Tibial nerve (tissue), 4 donors: ENCODE results near the gene NT5C. TPM values are rescaled to one million over a fixed set of nuclear protein-coding genes. Genes with fewer than 3 reads are reported as not detected.

Experiments
- DNase-seq, 2 donors: peaks; one replicate each; pipeline ENCODE4 v3.0.0-alpha.2; 2019; ENCODE audit warnings: low spot score in 2 of 2
- H3K27ac ChIP-seq, 4 donors: fragments of 200-600 bp; sonication (generic) in 3 of 4; one replicate each; pipeline ENCODE4 v1.5.1; 2017 to 2019; ENCODE audit warnings: mild to moderate bottlenecking in 1 of 4
- H3K27me3 ChIP-seq, 2 donors: fragments of 200-600 bp; sonication (generic) in 1 of 2; one replicate each; pipeline versions ENCODE4 v1.5.1 to v1.6.0; 2017 to 2019
- H3K36me3 ChIP-seq, 3 donors: fragments of 200-600 bp; sonication (generic); one replicate each; pipeline ENCODE4 v1.5.1; 2018 to 2019
- H3K4me1 ChIP-seq, 4 donors: fragments of 200-600 bp; sonication (generic) in 3 of 4; one replicate each; pipeline ENCODE4 v1.5.1; 2017 to 2019
- H3K4me3 ChIP-seq, 4 donors: fragments of 200-600 bp; sonication (generic) in 3 of 4; one replicate each; pipeline ENCODE4 v1.5.1; 2017 to 2019; ENCODE audit warnings: mild to moderate bottlenecking in 1 of 4, moderate library complexity in 1 of 4
- H3K9me3 ChIP-seq, 4 donors: fragments of 200-600 bp; sonication (generic) in 3 of 4; one replicate each; pipeline ENCODE4 v1.5.1; 2017 to 2019
- EP300 ChIP-seq, 2 donors: sonication (generic); formaldehyde crosslinking; IDR thresholded peaks; one replicate each; pipeline ENCODE4 v1.6.1; 2017; ENCODE audit warnings: antibody characterized with exemption in 2 of 2, mild to moderate bottlenecking in 1 of 2
- POLR2A ChIP-seq, 2 donors: fragments of 450-650 bp; IDR thresholded peaks; one replicate each; pipeline ENCODE4 v1.6.1; 2017; ENCODE audit warnings: antibody characterized with exemption in 2 of 2, mild to moderate bottlenecking in 2 of 2, moderate library complexity in 2 of 2
- WGBS, 2 donors: methylation state at CpG; one replicate each; pipeline ENCODE4 v1.1.5; 2018; 5-methylcytosine and 5-hydroxymethylcytosine counted together
- total RNA-seq, 4 donors: library from RNA; depleted of rRNA; stranded (reverse); fragments of >200 nt; gene quantifications; one replicate each; pipeline ENCODE4 v1.1.0, GENCODE V29; 2016
- TF ChIP-seq, protein P1 (sequence below), 5 experiments: fragments of 200-600 bp in 3 of 5; fragments of 450-650 bp in 2 of 5; sonication (generic) in 3 of 5; IDR thresholded peaks; one replicate each; pipeline ENCODE4 v1.5.1; 2016 to 2019; ENCODE audit warnings: antibody characterized with exemption in 5 of 5, mild to moderate bottlenecking in 3 of 5, moderate library complexity in 2 of 5

Gene NT5C
- 100 to 1,000 TPM; 137 to 194 (median 166) TPM for total RNA-seq

DNA sequence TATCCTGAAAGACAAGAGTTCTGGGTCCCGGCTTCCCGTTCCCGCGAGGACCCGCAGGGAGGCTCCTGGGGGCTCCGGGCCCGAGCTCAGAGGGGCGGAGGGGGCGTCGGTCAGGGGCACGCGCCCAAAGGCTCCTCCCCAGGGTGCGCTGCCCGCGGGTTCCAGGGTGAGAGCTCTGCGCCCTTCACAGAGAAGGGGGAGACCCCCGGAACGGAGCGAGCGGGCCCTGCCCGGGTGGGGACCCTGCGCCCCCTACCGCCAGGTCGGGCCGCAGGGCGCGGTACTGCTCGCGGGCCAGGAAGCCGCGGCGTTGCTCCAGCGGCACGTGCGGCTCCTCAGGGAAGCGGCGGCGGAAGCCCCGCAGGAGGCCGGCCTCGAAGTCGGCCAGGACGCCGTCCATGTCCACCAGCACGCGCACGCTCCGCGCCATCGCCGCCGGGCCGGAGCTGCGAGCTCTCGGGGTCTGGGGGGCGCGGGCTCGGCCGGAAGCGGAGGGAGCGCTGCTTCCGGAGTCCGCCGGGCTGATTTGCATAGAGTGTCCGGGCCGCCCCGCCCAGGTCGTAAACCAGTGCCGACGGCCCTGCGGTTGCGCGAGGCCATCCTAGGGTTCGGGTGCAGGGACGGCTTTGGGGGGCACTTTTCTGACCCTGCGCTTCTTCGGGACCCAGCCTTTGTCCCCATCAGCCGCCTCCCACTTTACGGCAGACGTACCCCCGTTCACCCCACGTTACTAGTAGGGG, at the start of gene NT5C:
TSS of gene NT5C (minus strand) at position 465 of the 740 bp plus-strand sequence. CDS start at position 430, 35 bp downstream.
- no peaks in the 10 kb centered on the region for H3K9me3 ChIP-seq
- DNase-seq = peak; percentile 59 to 68

DNA sequence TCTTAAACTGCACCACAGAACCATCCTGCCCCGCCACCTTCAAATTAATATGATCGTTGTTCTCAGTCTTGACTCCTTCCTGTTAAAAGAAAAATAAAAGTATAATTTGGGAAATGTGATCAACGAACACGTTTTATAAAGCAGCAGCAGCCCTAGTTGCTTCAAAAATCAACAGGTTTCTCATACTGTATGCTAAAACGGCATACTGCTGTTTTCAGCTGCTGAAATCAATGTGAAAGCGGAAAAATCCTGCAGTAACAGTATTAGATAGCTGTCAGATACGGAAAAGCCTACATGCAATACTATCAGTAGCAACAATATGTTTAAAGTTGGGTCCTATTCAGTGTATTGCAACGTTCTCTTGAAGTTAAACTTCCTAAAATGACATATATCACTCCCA, 49.6 kb upstream of the NT5C start:
- H3K27ac ChIP-seq = peak overlapping the region; percentile 97 to 99 (median 98)
- TF ChIP-seq POLR2A (IDR thresholded peaks at IDR 0.05) (no peak), EP300 (IDR thresholded peaks at IDR 0.05) (no peak)
- TF ChIP-seq, protein P1, sequence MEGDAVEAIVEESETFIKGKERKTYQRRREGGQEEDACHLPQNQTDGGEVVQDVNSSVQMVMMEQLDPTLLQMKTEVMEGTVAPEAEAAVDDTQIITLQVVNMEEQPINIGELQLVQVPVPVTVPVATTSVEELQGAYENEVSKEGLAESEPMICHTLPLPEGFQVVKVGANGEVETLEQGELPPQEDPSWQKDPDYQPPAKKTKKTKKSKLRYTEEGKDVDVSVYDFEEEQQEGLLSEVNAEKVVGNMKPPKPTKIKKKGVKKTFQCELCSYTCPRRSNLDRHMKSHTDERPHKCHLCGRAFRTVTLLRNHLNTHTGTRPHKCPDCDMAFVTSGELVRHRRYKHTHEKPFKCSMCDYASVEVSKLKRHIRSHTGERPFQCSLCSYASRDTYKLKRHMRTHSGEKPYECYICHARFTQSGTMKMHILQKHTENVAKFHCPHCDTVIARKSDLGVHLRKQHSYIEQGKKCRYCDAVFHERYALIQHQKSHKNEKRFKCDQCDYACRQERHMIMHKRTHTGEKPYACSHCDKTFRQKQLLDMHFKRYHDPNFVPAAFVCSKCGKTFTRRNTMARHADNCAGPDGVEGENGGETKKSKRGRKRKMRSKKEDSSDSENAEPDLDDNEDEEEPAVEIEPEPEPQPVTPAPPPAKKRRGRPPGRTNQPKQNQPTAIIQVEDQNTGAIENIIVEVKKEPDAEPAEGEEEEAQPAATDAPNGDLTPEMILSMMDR (IDR thresholded peaks at IDR 0.05) = no peak
- no peak for DNase-seq
- no peaks in the 10 kb centered on the region for H3K27me3 ChIP-seq
- peak overlapping the region; percentile 88 to 93 (median 92) for H3K4me3 ChIP-seq
- H3K9me3 ChIP-seq = no peaks in the 10 kb centered on the region
- WGBS, 2 donors = 4 to 7% methylated on average over 8 of the region's 8 CpGs
- H3K4me1 ChIP-seq = peaks cover 0 to 41% (median 17%) of the 10 kb centered on the region in 4 donors
- H3K36me3 ChIP-seq = peaks cover 0 to 32% (median 5%) of the 10 kb centered on the region in 3 donors

More for the DNA sequence above, at the start of gene NT5C:
- peak within 1 kb of the TSS; percentile 75 to 93 (median 90) for H3K27ac ChIP-seq
- peak within 1 kb of the TSS; percentile 72 to 81 (median 78) for H3K4me3 ChIP-seq
- 1 to 2% methylated on average over 24 to 39 of the region's 82 CpGs for whole genome bisulfite sequencing, 2 donors
- H3K27me3 ChIP-seq = no peaks in the 10 kb centered on the region
- peaks cover 0 to 19% (median 6%) of the 10 kb centered on the region in 4 donors for H3K4me1 ChIP-seq
- TF ChIP-seq, protein P1 (IDR thresholded peaks at IDR 0.05) = peak; percentile 58 to 88 (median 82)
- TF ChIP-seq EP300 (IDR thresholded peaks at IDR 0.05) (no peak), POLR2A (IDR thresholded peaks at IDR 0.05) (peak; percentile 37 to 49)
- H3K36me3 ChIP-seq = peaks cover 0 to 25% (median 0%) of the 10 kb centered on the region in 3 donors

DNA sequence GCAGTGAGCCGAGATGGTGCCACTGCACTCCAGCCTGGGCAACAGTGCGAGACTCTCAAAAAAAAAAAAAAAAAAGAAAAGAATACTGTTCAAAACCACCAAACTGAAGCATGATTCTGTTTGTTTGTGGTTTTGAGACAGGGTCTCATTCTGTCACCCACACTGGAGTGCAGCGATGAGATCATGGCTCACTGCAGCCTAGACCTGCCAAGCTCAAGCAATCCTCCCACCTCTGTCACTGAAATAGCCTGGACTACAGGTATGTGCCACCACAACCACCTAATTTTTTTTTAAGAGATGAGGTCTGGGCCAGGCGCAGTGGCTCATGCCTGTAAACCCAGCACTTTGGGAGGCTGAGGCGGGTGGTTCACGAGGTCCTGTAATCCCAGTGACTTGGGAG, 46.9 kb upstream of the NT5C start:
- Histone ChIP-seq H3K4me3 (no peak overlapping the region), H3K27me3 (no peaks in the 10 kb centered on the region), H3K4me1 (peaks cover 0 to 39% (median 17%) of the 10 kb centered on the region in 4 donors), H3K36me3 (peaks cover 5 to 59% (median 6%) of the 10 kb centered on the region in 3 donors), H3K9me3 (no peaks in the 10 kb centered on the region), H3K27ac (no peak overlapping the region)
- DNase-seq = no peak
- WGBS, 2 donors = 90% methylated on average over 6 of the region's 6 CpGs
- TF ChIP-seq POLR2A (IDR thresholded peaks at IDR 0.05) (no peak), EP300 (IDR thresholded peaks at IDR 0.05) (no peak)
- TF ChIP-seq, protein P1 (IDR thresholded peaks at IDR 0.05) = no peak

DNA sequence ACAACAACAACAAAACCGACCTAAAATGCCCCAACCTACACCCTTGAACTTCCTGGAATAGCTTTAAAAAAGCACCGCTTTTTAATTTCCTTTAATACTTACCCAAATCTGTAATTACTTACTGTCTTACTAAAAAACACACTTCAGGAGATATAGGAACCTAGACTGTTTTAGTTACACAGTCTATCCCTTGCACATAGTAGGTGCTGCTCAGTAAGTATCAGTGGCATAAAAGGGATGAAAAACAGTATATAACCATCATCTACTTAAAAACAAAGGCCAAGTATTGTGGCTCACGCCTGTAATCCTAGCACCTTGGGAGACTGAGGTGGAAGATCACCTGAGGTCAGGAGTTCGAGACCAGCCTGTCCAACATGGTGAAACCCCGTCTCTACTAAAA, 45.1 kb upstream of the NT5C start:
- Histone ChIP-seq H3K4me3 (no peak overlapping the region), H3K27ac (no peak overlapping the region), H3K27me3 (no peaks in the 10 kb centered on the region), H3K36me3 (peaks cover 5 to 71% (median 6%) of the 10 kb centered on the region in 3 donors), H3K9me3 (no peaks in the 10 kb centered on the region), H3K4me1 (peaks cover 0 to 41% (median 15%) of the 10 kb centered on the region in 4 donors)
- WGBS, 2 donors = 84 to 87% methylated on average over 5 of the region's 5 CpGs
- TF ChIP-seq, protein P1 (IDR thresholded peaks at IDR 0.05) = no peak
- no peak for DNase-seq

DNA sequence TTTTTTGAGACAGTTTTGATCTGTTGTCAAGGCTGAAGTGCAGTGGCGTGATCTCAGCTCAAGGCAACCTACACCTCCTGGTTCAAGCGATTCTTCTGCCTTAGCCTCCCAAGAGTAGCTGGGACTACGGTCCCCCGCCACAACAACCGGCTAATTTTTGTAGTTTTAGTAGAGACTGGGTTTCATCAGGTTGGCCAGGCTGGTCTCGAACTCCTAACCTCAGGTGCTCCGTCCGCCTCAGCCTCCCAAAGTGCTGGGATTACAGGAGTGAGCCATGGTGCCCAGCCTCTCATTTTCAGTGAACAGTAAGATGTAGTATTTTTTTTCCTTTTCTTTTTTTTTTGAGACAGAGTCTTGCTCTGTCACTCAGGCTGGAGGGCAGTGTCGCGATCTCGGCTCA, 43.5 kb upstream of the NT5C start:
- peaks cover 0 to 39% (median 7%) of the 10 kb centered on the region in 4 donors for H3K4me1 ChIP-seq
- DNase-seq = no peak

More for the DNA sequence above, 43.5 kb upstream of the NT5C start:
- WGBS, 2 donors = 91 to 94% methylated on average over 11 of the region's 11 CpGs
- H3K4me3 ChIP-seq = no peak overlapping the region
- no peak overlapping the region for H3K27ac ChIP-seq
- peaks cover 5 to 79% (median 6%) of the 10 kb centered on the region in 3 donors for H3K36me3 ChIP-seq
- TF ChIP-seq, protein P1 (IDR thresholded peaks at IDR 0.05) = no peak
- TF ChIP-seq POLR2A (IDR thresholded peaks at IDR 0.05) (no peak), EP300 (IDR thresholded peaks at IDR 0.05) (no peak)
- H3K9me3 ChIP-seq = no peaks in the 10 kb centered on the region
- no peaks in the 10 kb centered on the region for H3K27me3 ChIP-seq
